CD14-positive monocyte (primary cell): Measurements from ENCODE around the gene ACSL6. TPM values are rescaled to one million over a fixed set of nuclear protein-coding genes. Genes with fewer than 3 reads are reported as not detected.

Experiments used
- DNase-seq, 3 donors: peaks; one replicate each; pipeline ENCODE4 v3.0.0-alpha.2; 2011 to 2022
- H2AFZ ChIP-seq: 2 replicates; pipeline ENCODE4 v1.6.0; 2012; ENCODE audit warnings: mild to moderate bottlenecking, low read depth, low read length, inconsistent platforms; ENCODE audit not compliant: insufficient read depth, poor library complexity, severe bottlenecking
- H3K27ac ChIP-seq, 2 donors: 1 replicate in 1 of 2; 2 replicates in 1 of 2; pipeline ENCODE4 v1.5.1; 2012 to 2013; ENCODE audit warnings: low read length in 2 of 2, control low read depth in 1 of 2, inconsistent platforms in 1 of 2, low read depth in 1 of 2, mild to moderate bottlenecking in 1 of 2
- H3K27me3 ChIP-seq, 2 donors: one replicate each; pipeline versions ENCODE4 v1.6.0 to v1.6.1; 2011 to 2013; ENCODE audit warnings: low read length in 2 of 2; ENCODE audit not compliant: control insufficient read depth in 2 of 2, insufficient read depth in 2 of 2
- H3K36me3 ChIP-seq, 2 donors: replicated peaks in 1 of 2; 1 replicate in 1 of 2; 2 replicates in 1 of 2; pipeline versions ENCODE4 v1.5.1 to v1.6.1; 2012 to 2013; ENCODE audit warnings: low read length in 2 of 2, control low read depth in 1 of 2, inconsistent platforms in 1 of 2, mild to moderate bottlenecking in 1 of 2; ENCODE audit not compliant: insufficient read depth in 2 of 2, control insufficient read depth in 1 of 2
- H3K4me1 ChIP-seq, 2 donors: 1 replicate in 1 of 2; 2 replicates in 1 of 2; pipeline versions ENCODE4 v1.5.1 to v1.6.1; 2012 to 2013; ENCODE audit warnings: low read length in 2 of 2, control low read depth in 1 of 2, inconsistent platforms in 1 of 2, mild to moderate bottlenecking in 1 of 2, moderate library complexity in 1 of 2; ENCODE audit not compliant: insufficient read depth in 2 of 2, control insufficient read depth in 1 of 2
- H3K4me2 ChIP-seq: replicated peaks from 2 replicates; pipeline ENCODE3; 2012; ENCODE audit warnings: low read length, moderate library complexity, mild to moderate bottlenecking; ENCODE audit not compliant: poor library complexity, severe bottlenecking; ENCODE audit errors: extremely low read depth
- H3K4me3 ChIP-seq, 3 experiments: fragments of 200-600 bp in 1 of 3; sonication (generic) in 1 of 3; replicated peaks in 1 of 3; 1 replicate in 2 of 3; 2 replicates in 1 of 3; pipeline ENCODE4 v1.5.1; 2011 to 2013; ENCODE audit warnings: low read length in 3 of 3, mild to moderate bottlenecking in 3 of 3, control low read depth in 2 of 3, low read depth in 2 of 3, inconsistent platforms in 1 of 3, moderate library complexity in 1 of 3
- H3K79me2 ChIP-seq: 2 replicates; pipeline ENCODE4 v1.6.0; 2012; ENCODE audit warnings: mild to moderate bottlenecking, control low read depth, inconsistent platforms, low read length, moderate library complexity; ENCODE audit not compliant: insufficient read depth
- H3K9ac ChIP-seq: 2 replicates; pipeline ENCODE4 v1.6.0; 2017; ENCODE audit warnings: low read length, mild to moderate bottlenecking; ENCODE audit not compliant: insufficient read depth, poor library complexity, severe bottlenecking
- H3K9me3 ChIP-seq, 2 donors: replicated peaks in 1 of 2; 1 replicate in 1 of 2; 2 replicates in 1 of 2; pipeline versions ENCODE4 v1.5.1 to v1.6.1; 2012 to 2013; ENCODE audit warnings: low read length in 2 of 2, control low read depth in 1 of 2; ENCODE audit not compliant: control insufficient read depth in 1 of 2, insufficient read depth in 1 of 2
- H4K20me1 ChIP-seq: 2 replicates; pipeline ENCODE4 v1.6.0; 2012; ENCODE audit warnings: mild to moderate bottlenecking, low read length, control low read depth, moderate library complexity; ENCODE audit not compliant: insufficient read depth
- H3K27ac Mint-ChIP-seq, 7 donors: one replicate each; pipeline ENCODE4 v1.8.0; 2020; ENCODE audit warnings: mild to moderate bottlenecking in 7 of 7, mixed read lengths in 7 of 7, moderate library complexity in 6 of 7, inconsistent platforms in 2 of 7
- H3K27me3 Mint-ChIP-seq, 3 donors: one replicate each; pipeline ENCODE4 v1.8.0; 2021 to 2022; ENCODE audit warnings: low read depth in 3 of 3, mild to moderate bottlenecking in 3 of 3, mixed read lengths in 3 of 3, moderate library complexity in 3 of 3, inconsistent platforms in 1 of 3
- H3K36me3 Mint-ChIP-seq, 2 donors: one replicate each; pipeline ENCODE4 v1.8.0; 2020; ENCODE audit warnings: mixed read lengths in 2 of 2, inconsistent platforms in 1 of 2, mild to moderate bottlenecking in 1 of 2
- H3K4me1 Mint-ChIP-seq: one replicate; pipeline ENCODE4 v1.8.0; 2020; ENCODE audit warnings: mild to moderate bottlenecking, mixed read lengths
- H3K4me3 Mint-ChIP-seq, 2 donors: one replicate each; pipeline ENCODE4 v1.8.0; 2020; ENCODE audit warnings: mild to moderate bottlenecking in 2 of 2, mixed read lengths in 2 of 2, moderate library complexity in 1 of 2
- H3K9me3 Mint-ChIP-seq, 7 donors: one replicate each; pipeline ENCODE4 v1.8.0; 2020 to 2022; ENCODE audit warnings: mixed read lengths in 7 of 7, mild to moderate bottlenecking in 6 of 7, moderate library complexity in 6 of 7, inconsistent platforms in 2 of 7
- WGBS: methylation state at CpG from one replicate; pipeline ENCODE4 v1.1.5; 2013; ENCODE audit warnings: missing lambda C conversion rate; ENCODE audit not compliant: insufficient coverage; 5-methylcytosine and 5-hydroxymethylcytosine counted together
- intact Hi-C, 2 donors: fragments of 100-400 bp; cut with micrococcal nuclease; formaldehyde crosslinking; loops; one replicate each; pipeline versions ENCODE4 v1.15.0 to v1.15.1; 2023
- polyA plus RNA-seq, 3 donors: library from polyadenylated mRNA; depleted of rRNA in 1 of 3; unstranded in 2 of 3; stranded (reverse) in 1 of 3; fragments of 300-500 nt in 2 of 3; fragments of >200 nt in 1 of 3; fragmentation: Illumina TruSeq in 2 of 3; gene quantifications; 1 replicate in 2 of 3; 2 replicates in 1 of 3; pipeline ENCODE4 v1.2.3, GENCODE V29; 2012 to 2021
- TF ChIP-seq, protein P1 (sequence below): fragments of 200-600 bp; IDR thresholded peaks from one replicate; pipeline ENCODE4 v1.8.0; 2022; ENCODE audit warnings: antibody characterized with exemption, mild to moderate bottlenecking

Gene ACSL6
- polyA plus RNA-seq, 3 donors, result 0.45 TPM; not detected in 2

DNA sequence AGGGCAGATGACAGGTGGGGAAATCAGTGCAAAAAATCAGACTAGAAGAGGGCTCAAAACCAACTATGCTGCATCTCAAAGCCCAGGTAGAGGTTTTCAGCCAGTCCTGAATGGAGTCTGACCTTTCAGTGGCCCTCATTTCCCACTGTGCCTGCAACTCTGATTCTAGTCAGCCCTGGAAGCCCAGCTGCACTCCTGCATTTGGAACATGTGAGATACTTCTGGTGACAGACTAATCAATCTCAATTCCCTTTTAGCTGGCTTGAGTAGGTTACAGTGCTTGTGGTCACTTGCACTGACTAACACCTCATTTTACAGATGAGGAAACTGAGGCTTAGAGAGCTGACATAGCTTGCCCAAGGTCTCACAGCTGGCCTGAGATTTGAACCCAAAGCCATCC is 7.9 kb upstream of the ACSL6 start:
- Histone ChIP-seq H4K20me1 (no peaks in the 10 kb centered on the region), H3K4me1 (no peaks in the 10 kb centered on the region), H3K36me3 (no peaks in the 10 kb centered on the region), H3K9ac (no peak overlapping the region), H3K4me2 (no peak overlapping the region), H3K4me3 (no peak overlapping the region), H3K9me3 (no peaks in the 10 kb centered on the region), H3K27ac (no peak overlapping the region), H2AFZ (no peak overlapping the region), H3K79me2 (no peaks in the 10 kb centered on the region), H3K27me3 (peaks cover 4 to 34% of the 10 kb centered on the region in 2 donors)
- Mint-ChIP-seq H3K4me1 (peaks cover 3% of the 10 kb centered on the region), H3K27me3 (peaks cover 23 to 45% (median 24%) of the 10 kb centered on the region in 3 donors), H3K4me3 (no peak overlapping the region), H3K36me3 (no peaks in the 10 kb centered on the region), H3K9me3 (peaks cover 0 to 2% (median 0%) of the 10 kb centered on the region in 7 donors), H3K27ac (no peak overlapping the region)
- DNase-seq, result no peak
- intact Hi-C loops, result no loop called here
- TF ChIP-seq, protein P1, sequence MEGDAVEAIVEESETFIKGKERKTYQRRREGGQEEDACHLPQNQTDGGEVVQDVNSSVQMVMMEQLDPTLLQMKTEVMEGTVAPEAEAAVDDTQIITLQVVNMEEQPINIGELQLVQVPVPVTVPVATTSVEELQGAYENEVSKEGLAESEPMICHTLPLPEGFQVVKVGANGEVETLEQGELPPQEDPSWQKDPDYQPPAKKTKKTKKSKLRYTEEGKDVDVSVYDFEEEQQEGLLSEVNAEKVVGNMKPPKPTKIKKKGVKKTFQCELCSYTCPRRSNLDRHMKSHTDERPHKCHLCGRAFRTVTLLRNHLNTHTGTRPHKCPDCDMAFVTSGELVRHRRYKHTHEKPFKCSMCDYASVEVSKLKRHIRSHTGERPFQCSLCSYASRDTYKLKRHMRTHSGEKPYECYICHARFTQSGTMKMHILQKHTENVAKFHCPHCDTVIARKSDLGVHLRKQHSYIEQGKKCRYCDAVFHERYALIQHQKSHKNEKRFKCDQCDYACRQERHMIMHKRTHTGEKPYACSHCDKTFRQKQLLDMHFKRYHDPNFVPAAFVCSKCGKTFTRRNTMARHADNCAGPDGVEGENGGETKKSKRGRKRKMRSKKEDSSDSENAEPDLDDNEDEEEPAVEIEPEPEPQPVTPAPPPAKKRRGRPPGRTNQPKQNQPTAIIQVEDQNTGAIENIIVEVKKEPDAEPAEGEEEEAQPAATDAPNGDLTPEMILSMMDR, result no peak

DNA sequence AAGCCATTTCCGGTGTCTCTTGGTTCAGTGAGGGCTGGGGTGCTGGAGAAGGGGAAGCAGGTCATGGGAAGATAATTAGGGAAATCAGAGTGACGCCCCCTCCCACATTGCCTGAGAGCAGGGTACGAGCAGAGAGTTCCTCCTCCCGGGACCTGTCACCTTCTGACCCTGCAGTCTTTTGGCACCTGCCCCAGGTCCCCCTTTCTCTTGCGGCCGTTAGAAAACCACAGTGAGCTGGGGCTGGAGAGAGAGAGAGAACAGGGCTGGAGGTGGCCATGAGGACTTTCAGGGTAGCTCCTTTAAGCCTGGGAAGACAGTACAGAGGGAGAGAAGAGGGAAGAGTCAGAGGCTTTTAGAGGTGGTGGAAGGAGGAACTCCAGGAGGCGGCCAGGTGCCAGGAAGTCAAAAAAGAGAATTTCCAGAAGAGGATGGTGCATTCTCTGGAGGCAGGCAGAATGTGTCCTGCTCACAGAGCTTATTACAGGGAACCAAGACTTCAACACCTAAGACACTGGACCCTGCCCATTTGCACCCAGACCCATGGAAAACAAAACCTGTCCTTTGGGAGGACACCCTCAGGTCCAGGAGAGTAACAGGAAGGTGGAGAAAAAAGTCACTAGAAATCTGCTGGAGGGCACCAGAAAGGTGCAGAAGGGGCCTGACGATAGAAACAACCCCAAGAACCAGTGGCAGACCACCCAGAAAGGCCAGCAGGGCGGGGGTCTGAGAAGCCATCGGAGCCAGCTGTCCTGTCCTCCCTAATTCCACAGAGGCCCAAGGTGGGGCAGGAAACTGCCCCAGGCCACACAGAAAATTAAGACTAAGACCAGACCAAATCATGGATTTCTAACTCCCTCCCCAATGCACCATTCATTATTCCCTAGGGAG is 6.5 kb upstream of the ACSL6 start:
- WGBS, result 67% methylated on average over 3 of the region's 10 CpGs
- Histone ChIP-seq H3K36me3 (no peaks in the 10 kb centered on the region), H3K27me3 (peaks cover 7 to 42% of the 10 kb centered on the region in 2 donors), H3K4me1 (no peaks in the 10 kb centered on the region), H3K4me3 (no peak overlapping the region), H3K27ac (no peak overlapping the region), H3K79me2 (no peaks in the 10 kb centered on the region), H3K9ac (no peak overlapping the region), H2AFZ (no peak overlapping the region), H4K20me1 (no peaks in the 10 kb centered on the region), H3K4me2 (no peak overlapping the region), H3K9me3 (no peaks in the 10 kb centered on the region)
- TF ChIP-seq, protein P1, result no peak
- H3K4me1 Mint-ChIP-seq, result peaks cover 3% of the 10 kb centered on the region
- no peak overlapping the region for H3K27ac Mint-ChIP-seq
- peak overlapping the region in 1 of 2 donors; percentile 9 for H3K4me3 Mint-ChIP-seq
- H3K9me3 Mint-ChIP-seq, result peaks cover 0 to 3% (median 0%) of the 10 kb centered on the region in 7 donors
- intact Hi-C loops, result no loop called here
- H3K27me3 Mint-ChIP-seq, result peaks cover 27 to 56% (median 30%) of the 10 kb centered on the region in 3 donors
- H3K36me3 Mint-ChIP-seq, result no peaks in the 10 kb centered on the region
- peak in 1 of 3 donors; percentile 2 for DNase-seq
